Transverse colon (tissue), 4 donors: ENCODE data around the gene MREG. TPM values are rescaled to one million over a fixed set of nuclear protein-coding genes. Genes with fewer than 3 reads are reported as not detected.
"Not testable (repeated sequence)": the region's sequence is repeated elsewhere in the genome, so short reads cannot be mapped to it uniquely, and the experiment has no call there.

Experiments used
- DNase-seq: peaks from one replicate; pipeline ENCODE4 v3.0.0-alpha.2; 2019
- H3K27ac ChIP-seq, 4 donors: fragments of 200-600 bp; sonication (generic); 2 replicates each; pipeline ENCODE4 v1.5.1; 2016 to 2018; ENCODE audit warnings: inconsistent platforms in 4 of 4
- H3K27me3 ChIP-seq: fragments of 200-600 bp; sonication (generic); 2 replicates; pipeline ENCODE4 v1.5.1; 2017; ENCODE audit warnings: inconsistent platforms
- H3K36me3 ChIP-seq, 4 donors: fragments of 200-600 bp; sonication (generic); 2 replicates each; pipeline ENCODE4 v1.5.1; 2017 to 2019; ENCODE audit warnings: inconsistent platforms in 4 of 4
- H3K4me1 ChIP-seq, 4 donors: fragments of 200-600 bp; sonication (generic); 2 replicates each; pipeline ENCODE4 v1.5.1; 2017 to 2020; ENCODE audit warnings: inconsistent platforms in 4 of 4
- H3K4me3 ChIP-seq, 4 donors: fragments of 200-600 bp; sonication (generic); 1 replicate in 1 of 4; 2 replicates in 3 of 4; pipeline versions ENCODE4 v1.5.1 to v1.6.1; 2017 to 2019; ENCODE audit warnings: inconsistent platforms in 4 of 4
- H3K9me3 ChIP-seq, 2 donors: fragments of 200-600 bp; sonication (generic); 2 replicates each; pipeline ENCODE4 v1.5.1; 2017 to 2019; ENCODE audit warnings: inconsistent platforms in 2 of 2
- EP300 ChIP-seq: sonication (generic); formaldehyde crosslinking; IDR thresholded peaks from one replicate; pipeline ENCODE4 v1.6.1; 2017; ENCODE audit warnings: antibody characterized with exemption, low read depth
- POLR2A ChIP-seq: fragments of 450-650 bp; IDR thresholded peaks from one replicate; pipeline ENCODE4 v1.6.1; 2016; ENCODE audit warnings: antibody characterized with exemption, mild to moderate bottlenecking, moderate library complexity
- POLR2AphosphoS5 ChIP-seq, 3 donors: sonication (generic); formaldehyde crosslinking; IDR thresholded peaks; one replicate each; pipeline ENCODE4 v1.6.1; 2016; ENCODE audit warnings: antibody characterized with exemption in 3 of 3
- WGBS, 2 donors: methylation state at CpG; one replicate each; pipeline ENCODE4 v1.1.5; 2018; ENCODE audit warnings: low coverage in 1 of 2; 5-methylcytosine and 5-hydroxymethylcytosine counted together
- in situ Hi-C, 4 donors: fragments of 200-750 bp; cut with MboI; loops; one replicate each; pipeline versions ENCODE4 v1.15.0 to v1.15.1; 2017; ENCODE audit warnings: low sequenced_read_pairs in 3 of 4, low pct_ligation_motif_present in 1 of 4, low pct_unique_long_range_greater_than_20kb in 1 of 4
- intact Hi-C: fragments of 100-400 bp; cut with DNase I; formaldehyde crosslinking; loops from one replicate; pipeline ENCODE4 v1.15.1; 2023; ENCODE audit warnings: low total_unique reads
- total RNA-seq, 4 donors: library from RNA; depleted of rRNA; stranded (reverse); fragments of >200 nt; gene quantifications; one replicate each; pipeline ENCODE4 v1.1.0, GENCODE V29; 2016
- TF ChIP-seq, protein P1 (sequence below), 5 experiments: fragments of 200-600 bp in 3 of 5; fragments of 450-650 bp in 2 of 5; sonication (generic) in 3 of 5; IDR thresholded peaks; 1 replicate in 2 of 5; 2 replicates in 3 of 5; pipeline ENCODE4 v1.5.1; 2016 to 2017; ENCODE audit warnings: antibody characterized with exemption in 5 of 5, inconsistent platforms in 3 of 5, mild to moderate bottlenecking in 2 of 5, moderate library complexity in 1 of 5

The MREG gene
- total RNA-seq, 4 donors from 2014 or later = 1.5 to 8.5 (median 5.1) TPM

DNA sequence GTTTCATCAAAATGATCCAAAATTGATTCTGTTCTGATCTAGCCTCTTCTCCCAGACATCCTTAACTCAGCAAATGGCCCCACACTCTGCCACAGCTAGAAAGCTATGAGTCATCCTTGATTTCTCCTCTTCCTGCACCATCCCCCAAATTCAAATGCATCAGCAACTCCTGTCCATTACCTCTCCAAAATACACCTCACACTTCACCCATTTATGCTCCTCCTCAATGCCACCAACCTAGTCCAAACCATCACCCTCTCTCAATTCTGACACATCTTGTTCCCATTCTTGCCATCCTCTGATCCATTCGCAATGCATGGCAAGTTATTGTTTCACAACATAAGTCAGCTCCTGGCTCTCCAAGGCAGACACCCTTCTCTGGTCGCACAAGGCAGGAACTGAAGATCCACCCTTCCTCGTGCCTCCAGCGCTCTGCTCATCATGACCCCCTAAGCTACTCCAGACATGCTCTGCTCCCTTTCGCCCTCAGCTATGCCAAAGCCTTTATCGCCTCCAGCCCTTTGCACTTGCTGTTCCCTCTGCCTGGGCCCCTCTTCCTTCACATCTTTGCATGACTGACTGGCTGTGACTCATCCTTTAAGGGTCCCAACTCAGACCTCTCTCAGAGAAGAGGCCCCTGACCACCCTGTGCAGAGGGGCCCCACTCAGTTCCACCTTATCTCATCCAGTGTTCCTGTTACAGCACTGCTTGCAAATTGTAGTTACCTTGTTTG, 83.6 kb downstream of the MREG start:
- Histone ChIP-seq H3K27ac (no peak overlapping the region), H3K9me3 (no peaks in the 10 kb centered on the region), H3K36me3 (no peaks in the 10 kb centered on the region), H3K4me3 (no peak overlapping the region), H3K27me3 (no peaks in the 10 kb centered on the region), H3K4me1 (no peaks in the 10 kb centered on the region)
- in situ Hi-C loops = loop anchor here in 2 of 4 donors (25.0 kb wide), 2 partner anchors 617 to 667 kb away; partner anchors contain the start of gene ATIC (in 1 of the 2)
- intact Hi-C loops = no loop called here
- TF ChIP-seq POLR2A (no peak), POLR2AphosphoS5 (IDR thresholded peaks at IDR 0.05) (no peak), EP300 (no peak)
- TF ChIP-seq, protein P1, sequence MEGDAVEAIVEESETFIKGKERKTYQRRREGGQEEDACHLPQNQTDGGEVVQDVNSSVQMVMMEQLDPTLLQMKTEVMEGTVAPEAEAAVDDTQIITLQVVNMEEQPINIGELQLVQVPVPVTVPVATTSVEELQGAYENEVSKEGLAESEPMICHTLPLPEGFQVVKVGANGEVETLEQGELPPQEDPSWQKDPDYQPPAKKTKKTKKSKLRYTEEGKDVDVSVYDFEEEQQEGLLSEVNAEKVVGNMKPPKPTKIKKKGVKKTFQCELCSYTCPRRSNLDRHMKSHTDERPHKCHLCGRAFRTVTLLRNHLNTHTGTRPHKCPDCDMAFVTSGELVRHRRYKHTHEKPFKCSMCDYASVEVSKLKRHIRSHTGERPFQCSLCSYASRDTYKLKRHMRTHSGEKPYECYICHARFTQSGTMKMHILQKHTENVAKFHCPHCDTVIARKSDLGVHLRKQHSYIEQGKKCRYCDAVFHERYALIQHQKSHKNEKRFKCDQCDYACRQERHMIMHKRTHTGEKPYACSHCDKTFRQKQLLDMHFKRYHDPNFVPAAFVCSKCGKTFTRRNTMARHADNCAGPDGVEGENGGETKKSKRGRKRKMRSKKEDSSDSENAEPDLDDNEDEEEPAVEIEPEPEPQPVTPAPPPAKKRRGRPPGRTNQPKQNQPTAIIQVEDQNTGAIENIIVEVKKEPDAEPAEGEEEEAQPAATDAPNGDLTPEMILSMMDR (IDR thresholded peaks at IDR 0.05) = no peak
- no peak for DNase-seq
- 83 to 87% methylated on average over 1 to 6 of the region's 6 CpGs for WGBS, 2 donors

DNA sequence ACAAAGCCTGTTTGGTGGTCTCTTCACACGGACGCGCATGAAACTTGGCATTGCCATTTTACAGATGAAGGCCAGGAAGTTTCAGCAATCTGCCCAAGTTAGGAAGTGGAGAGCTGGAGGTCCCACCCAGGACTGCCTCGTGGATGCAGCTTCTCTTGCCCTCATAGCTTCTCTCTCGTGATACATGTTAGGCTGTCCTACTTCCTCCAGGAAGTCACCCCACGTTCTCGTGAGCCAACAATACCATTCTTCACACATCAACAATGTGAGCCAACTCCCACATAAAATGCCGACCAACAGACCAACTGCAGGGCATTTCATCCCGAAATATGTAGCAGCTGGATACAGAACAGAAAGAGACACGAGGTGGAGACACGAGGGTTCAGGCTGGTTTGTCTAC, 85.3 kb downstream of the MREG start:
- no peaks in the 10 kb centered on the region for H3K9me3 ChIP-seq
- H3K27ac ChIP-seq = no peak overlapping the region
- H3K27me3 ChIP-seq = no peaks in the 10 kb centered on the region
- WGBS, 2 donors = 81 to 100% methylated on average over 5 to 11 of the region's 11 CpGs
- H3K4me3 ChIP-seq = no peak overlapping the region
- intact Hi-C loops = no loop called here
- TF ChIP-seq POLR2AphosphoS5 (IDR thresholded peaks at IDR 0.05) = no peak
- no peak for TF ChIP-seq POLR2A
- TF ChIP-seq, protein P1 (IDR thresholded peaks at IDR 0.05) = no peak
- TF ChIP-seq EP300 = no peak
- in situ Hi-C loops = loop anchor here in 2 of 4 donors (25.0 kb wide), 2 partner anchors 616 to 666 kb away; partner anchors contain the start of gene ATIC (in 1 of the 2)
- DNase-seq = no peak
- no peaks in the 10 kb centered on the region for H3K4me1 ChIP-seq
- no peaks in the 10 kb centered on the region for H3K36me3 ChIP-seq

DNA sequence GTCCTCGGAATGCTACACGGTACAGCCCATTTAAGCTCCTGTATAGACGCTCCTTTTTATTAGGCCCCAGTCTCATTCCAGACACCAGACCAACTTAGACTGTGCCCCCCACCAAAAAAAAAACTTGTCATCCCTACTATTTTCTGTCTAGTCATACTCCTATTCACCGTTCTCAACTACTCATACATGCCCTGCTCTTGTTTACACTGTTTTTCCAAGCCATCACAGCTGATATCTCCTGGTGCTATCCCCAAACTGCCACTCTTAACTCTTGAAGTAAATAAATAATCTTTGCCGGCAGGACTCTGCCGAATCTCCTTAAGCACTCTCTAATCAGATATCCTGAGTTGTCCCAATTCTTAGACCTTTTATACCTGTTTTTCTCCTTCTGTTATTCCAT, 86.4 kb downstream of the MREG start:
- in situ Hi-C loops = loop anchor here in 2 of 4 donors (25.0 kb wide), 2 partner anchors 615 to 665 kb away; partner anchors contain the start of gene ATIC (in 1 of the 2)

DNA sequence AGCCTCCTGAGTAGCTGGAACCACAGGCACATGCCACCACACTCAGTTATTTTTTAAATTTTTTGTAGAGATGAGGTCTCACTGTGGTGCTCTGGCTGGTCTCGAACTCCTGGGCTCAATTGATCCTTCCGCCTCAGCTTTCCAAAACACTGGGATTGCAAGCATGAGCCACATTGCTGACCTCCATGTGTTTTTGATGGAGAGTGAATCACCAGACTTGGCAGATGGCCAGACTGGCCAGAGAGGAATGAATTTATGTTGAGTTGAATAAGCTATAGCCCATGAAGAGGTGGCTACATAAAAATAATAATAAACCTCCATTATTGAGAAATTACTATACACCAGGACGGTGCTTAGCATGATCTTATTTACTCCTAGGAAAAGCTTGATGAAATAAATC, 91.5 kb downstream of the MREG start:
- WGBS, 2 donors = 33 to 82% methylated on average over 1 to 3 of the region's 3 CpGs
- no peak for DNase-seq
- in situ Hi-C loops = loop anchor here in 1 of 4 donors (5.0 kb wide), 1 partner anchor 465 kb away; no protein-coding TSS in a partner anchor

More for the DNA sequence above, 86.4 kb downstream of the MREG start:
- H3K4me1 ChIP-seq, H3K27me3 ChIP-seq, H3K9me3 ChIP-seq, H3K36me3 ChIP-seq, DNase-seq, H3K4me3 ChIP-seq, intact Hi-C loops, H3K27ac ChIP-seq: not testable (repeated sequence)
- WGBS, 2 donors = 88 to 94% methylated on average over 3 to 6 of the region's 6 CpGs

More for the DNA sequence above, 91.5 kb downstream of the MREG start:
- intact Hi-C loops = loop anchor here (5.0 kb wide), 1 partner anchor 470 kb away; no protein-coding TSS in a partner anchor
- H3K4me3 ChIP-seq = no peak overlapping the region
- H3K4me1 ChIP-seq = peaks cover 0 to 19% (median 9%) of the 10 kb centered on the region in 4 donors
- H3K27me3 ChIP-seq = no peaks in the 10 kb centered on the region
- no peaks in the 10 kb centered on the region for H3K9me3 ChIP-seq
- TF ChIP-seq, protein P1 (IDR thresholded peaks at IDR 0.05) = no peak
- TF ChIP-seq POLR2AphosphoS5 (IDR thresholded peaks at IDR 0.05) (no peak), EP300 (no peak), POLR2A (no peak)
- no peaks in the 10 kb centered on the region for H3K36me3 ChIP-seq
- H3K27ac ChIP-seq = no peak overlapping the region
